Endothelial cell of umbilical vein (primary cell): Measurements from ENCODE around the gene COMMD8. TPM values are rescaled to one million over a fixed set of nuclear protein-coding genes. Genes with fewer than 3 reads are reported as not detected.

ENCODE experiments used
- BruUV-seq: library from RNA; stranded (reverse); fragments of 400-500 nt; replicated peaks from 2 replicates; lab custom pipeline; 2021; lab: Mats Ljungman, UMichigan
- CTCF ChIA-PET: fragments of 300-600, 350-600 bp; sonication (Branson Sonifier 250); formaldehyde crosslinking; loops from one replicate; lab custom pipeline; 2021; ENCODE audit warnings: antibody characterized with exemption, inconsistent platforms; lab: Charles Lee
- POLR2A ChIA-PET: fragments of 300-600, 350-600 bp; sonication (Branson Sonifier 250); formaldehyde crosslinking; loops from one replicate; lab custom pipeline; 2021; ENCODE audit warnings: antibody characterized with exemption, inconsistent platforms; lab: Charles Lee
- DNase-seq: peaks from one replicate; pipeline ENCODE4 v3.0.0-alpha.2; 2011; ENCODE audit warnings: low read depth, low spot score
- FAIRE-seq: peaks from 2 replicates; lab custom pipeline; 2011; peaks lifted over from hg19 to GRCh38; lab: Jason Lieb, UNC
- H2AFZ ChIP-seq: 2 replicates; pipeline ENCODE4 v1.6.0; 2012; ENCODE audit warnings: low read depth, low read length, control low read depth, inconsistent platforms
- H3K27ac ChIP-seq: 2 replicates; pipeline ENCODE4 v1.5.1; 2011; ENCODE audit warnings: low read depth, mild to moderate bottlenecking, control low read depth, low read length, moderate library complexity; ENCODE audit not compliant: insufficient read depth
- H3K27me3 ChIP-seq, 2 experiments: 2 replicates each; pipeline versions ENCODE4 v1.6.0 to v1.6.1; 2011; ENCODE audit warnings: low read length in 2 of 2, mixed read lengths in 1 of 2; ENCODE audit not compliant: control insufficient read depth in 2 of 2, insufficient read depth in 2 of 2
- H3K36me3 ChIP-seq, 2 experiments: 2 replicates in 1 of 2; 3 replicates in 1 of 2; pipeline ENCODE4 v1.5.1; 2011; ENCODE audit warnings: low read length in 2 of 2, mild to moderate bottlenecking in 1 of 2, moderate library complexity in 1 of 2; ENCODE audit not compliant: control insufficient read depth in 2 of 2, insufficient read depth in 2 of 2; ENCODE audit errors: extremely low read depth in 1 of 2
- H3K4me1 ChIP-seq: 3 replicates; pipeline ENCODE4 v1.5.1; 2011; ENCODE audit warnings: mild to moderate bottlenecking, low read length; ENCODE audit not compliant: control insufficient read depth, insufficient read depth; ENCODE audit errors: extremely low read depth
- H3K4me2 ChIP-seq: 2 replicates; pipeline ENCODE4 v1.6.1; 2011; ENCODE audit warnings: low read length, control low read depth, mixed read lengths; ENCODE audit not compliant: insufficient read depth
- H3K4me3 ChIP-seq, 3 experiments: fragments of 200-600 bp in 1 of 3; sonication (generic), shearing (Covaris generic) in 1 of 3; replicated peaks in 1 of 3; 2 replicates each; pipeline ENCODE4 v1.5.1; 2011 to 2016; ENCODE audit warnings: control low read depth in 3 of 3, low read length in 3 of 3, mild to moderate bottlenecking in 2 of 3, inconsistent platforms in 1 of 3, low read depth in 1 of 3, moderate library complexity in 1 of 3; ENCODE audit not compliant: insufficient read depth in 1 of 3
- H3K79me2 ChIP-seq: 2 replicates; pipeline ENCODE4 v1.6.0; 2012; ENCODE audit warnings: low read length, inconsistent platforms; ENCODE audit not compliant: control insufficient read depth, insufficient read depth
- H3K9ac ChIP-seq: replicated peaks from 2 replicates; pipeline ENCODE3; 2011; ENCODE audit warnings: low read length, control low read depth; ENCODE audit not compliant: insufficient read depth; ENCODE audit errors: extremely low read depth
- H3K9me1 ChIP-seq: replicated peaks from 3 replicates; pipeline ENCODE4 v1.6.0; 2011; ENCODE audit warnings: mild to moderate bottlenecking, low read length; ENCODE audit not compliant: control insufficient read depth, insufficient read depth; ENCODE audit errors: extremely low read depth
- H3K9me3 ChIP-seq: replicated peaks from 2 replicates; pipeline ENCODE4 v1.5.1; 2012; ENCODE audit warnings: low read length, inconsistent platforms; ENCODE audit not compliant: control insufficient read depth, insufficient read depth
- H4K20me1 ChIP-seq: replicated peaks from 2 replicates; pipeline ENCODE3; 2011; ENCODE audit warnings: mild to moderate bottlenecking, low read length; ENCODE audit not compliant: control insufficient read depth, insufficient read depth; ENCODE audit errors: extremely low read depth
- EZH2 ChIP-seq: IDR thresholded peaks from 2 replicates; pipeline ENCODE4 v1.6.1; 2012; ENCODE audit warnings: borderline replicate concordance, low read depth, mild to moderate bottlenecking, moderate library complexity, low read length, inconsistent platforms; ENCODE audit not compliant: severe bottlenecking
- FOS ChIP-seq: IDR thresholded peaks from 2 replicates; pipeline ENCODE4 v1.6.1; 2011; ENCODE audit warnings: mild to moderate bottlenecking, low read length, moderate library complexity, borderline replicate concordance; ENCODE audit not compliant: insufficient read depth
- GATA2 ChIP-seq: IDR thresholded peaks from 2 replicates; pipeline ENCODE4 v1.7.0; 2011; ENCODE audit warnings: low read depth, mild to moderate bottlenecking, moderate library complexity, mixed read lengths, low read length; ENCODE audit not compliant: insufficient read length, insufficient read depth
- JUN ChIP-seq: IDR thresholded peaks from 2 replicates; pipeline ENCODE4 v1.6.1; 2011; ENCODE audit warnings: borderline replicate concordance, low read depth; ENCODE audit not compliant: insufficient read length, insufficient read depth
- MYC ChIP-seq: IDR thresholded peaks from one replicate; pipeline ENCODE4 v1.6.1; 2011; ENCODE audit warnings: mild to moderate bottlenecking, low read depth, low read length
- POLR2A ChIP-seq: IDR thresholded peaks from 2 replicates; pipeline ENCODE4 v1.6.1; 2012; ENCODE audit warnings: low read depth, mild to moderate bottlenecking, control low read depth, low read length
- POLR2AphosphoS5 ChIP-seq: IDR thresholded peaks from 2 replicates; pipeline ENCODE4 v1.6.1; 2012; ENCODE audit warnings: low read depth, mild to moderate bottlenecking, control low read depth, low read length, moderate library complexity; ENCODE audit not compliant: insufficient read depth
- dilution Hi-C: fragments of 300-500 bp; cut with MboI; formaldehyde crosslinking; loops from one replicate; pipeline ENCODE4 v1.15.0; 2019; ENCODE audit warnings: low sequenced_read_pairs; ENCODE audit not compliant: extremely low pct_ligation_motif_present
- intact Hi-C: fragments of 100-400 bp; cut with micrococcal nuclease; formaldehyde crosslinking; loops from one replicate; pipeline ENCODE4 v1.10.0; 2022
- polyA plus RNA-seq, 4 experiments: library from polyadenylated mRNA; depleted of rRNA in 3 of 4; stranded (reverse) in 3 of 4; unstranded in 1 of 4; fragments of >200 nt; gene quantifications; 2 replicates each; pipeline versions ENCODE4 v1.2.1 to v1.2.3, GENCODE V29; 2011 to 2012; ENCODE audit warnings: missing spikeins in 1 of 4
- total RNA-seq: library from RNA; stranded (reverse); gene quantifications from 2 replicates; pipeline ENCODE4 v1.2.3, GENCODE V29; 2021
- TF ChIP-seq, protein P1 (sequence below), 2 donors: IDR thresholded peaks; 1 replicate in 1 of 2; 2 replicates in 1 of 2; pipeline ENCODE4 v1.5.1; 2011; ENCODE audit warnings: low read length in 2 of 2, mild to moderate bottlenecking in 2 of 2, moderate library complexity in 2 of 2, control low read depth in 1 of 2, inconsistent platforms in 1 of 2, low read depth in 1 of 2; ENCODE audit not compliant: insufficient read depth in 1 of 2; ENCODE audit errors: extremely low read depth in 1 of 2
- TF ChIP-seq, protein P2 (sequence below): IDR thresholded peaks from 2 replicates; pipeline ENCODE4 v1.6.1; 2011; ENCODE audit not compliant: insufficient read depth, insufficient read length

The COMMD8 gene
- total and polyA plus RNA-seq, 2 donors (not counting 3 experiments of a cell fraction or from before 2014, with no cell fraction given) = 4.9 to 22.3 TPM

DNA sequence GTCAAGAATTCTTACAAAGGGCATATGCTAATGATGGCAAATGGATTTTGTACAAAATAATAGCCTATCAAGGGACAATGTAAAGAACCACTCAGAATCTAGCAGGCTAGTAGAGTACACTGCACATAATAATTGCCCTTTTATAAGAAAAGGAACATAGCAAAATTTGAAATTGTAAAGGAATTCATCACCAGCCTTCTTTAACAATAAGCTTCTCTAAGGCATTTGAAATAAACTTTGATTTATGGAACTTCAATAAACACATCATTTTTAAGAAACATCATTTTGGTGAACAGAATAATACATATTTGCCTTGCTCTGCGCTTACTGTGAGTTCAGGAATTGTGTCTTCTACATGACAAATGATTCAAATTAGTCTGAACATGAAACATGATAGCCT is 11.9 kb upstream of the COMMD8 start:
- dilution Hi-C loops = no loop called here
- ChIA-PET POLR2A (no interaction called here), CTCF (interaction anchor here (1.2 to 1.7 kb wide), 4 partner anchors 9 to 93 kb away, joined by 3 to 6 read pairs (median 3); no protein-coding TSS in a partner anchor)
- BruUV-seq = no TSS peak
- FAIRE-seq (no peak), DNase-seq (no peak)
- H3K9me1 ChIP-seq = no peaks in the 10 kb centered on the region
- no peak overlapping the region for H2AFZ ChIP-seq
- H4K20me1 ChIP-seq = no peaks in the 10 kb centered on the region
- no peaks in the 10 kb centered on the region for H3K9me3 ChIP-seq
- no peaks in the 10 kb centered on the region for H3K27me3 ChIP-seq
- no peaks in the 10 kb centered on the region for H3K79me2 ChIP-seq
- H3K4me1 ChIP-seq = no peaks in the 10 kb centered on the region
- no peak overlapping the region for H3K9ac ChIP-seq
- no peak overlapping the region for H3K27ac ChIP-seq
- no peak overlapping the region for H3K4me2 ChIP-seq
- no peaks in the 10 kb centered on the region for H3K36me3 ChIP-seq
- H3K4me3 ChIP-seq = no peak overlapping the region
- TF ChIP-seq MYC = no peak
- TF ChIP-seq, protein P1, sequence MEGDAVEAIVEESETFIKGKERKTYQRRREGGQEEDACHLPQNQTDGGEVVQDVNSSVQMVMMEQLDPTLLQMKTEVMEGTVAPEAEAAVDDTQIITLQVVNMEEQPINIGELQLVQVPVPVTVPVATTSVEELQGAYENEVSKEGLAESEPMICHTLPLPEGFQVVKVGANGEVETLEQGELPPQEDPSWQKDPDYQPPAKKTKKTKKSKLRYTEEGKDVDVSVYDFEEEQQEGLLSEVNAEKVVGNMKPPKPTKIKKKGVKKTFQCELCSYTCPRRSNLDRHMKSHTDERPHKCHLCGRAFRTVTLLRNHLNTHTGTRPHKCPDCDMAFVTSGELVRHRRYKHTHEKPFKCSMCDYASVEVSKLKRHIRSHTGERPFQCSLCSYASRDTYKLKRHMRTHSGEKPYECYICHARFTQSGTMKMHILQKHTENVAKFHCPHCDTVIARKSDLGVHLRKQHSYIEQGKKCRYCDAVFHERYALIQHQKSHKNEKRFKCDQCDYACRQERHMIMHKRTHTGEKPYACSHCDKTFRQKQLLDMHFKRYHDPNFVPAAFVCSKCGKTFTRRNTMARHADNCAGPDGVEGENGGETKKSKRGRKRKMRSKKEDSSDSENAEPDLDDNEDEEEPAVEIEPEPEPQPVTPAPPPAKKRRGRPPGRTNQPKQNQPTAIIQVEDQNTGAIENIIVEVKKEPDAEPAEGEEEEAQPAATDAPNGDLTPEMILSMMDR (IDR thresholded peaks at IDR 0.05; ENCODE audit: extremely low read depth in 1 of 2, insufficient read depth in 1 of 2, low read depth in 1 of 2, low read length in 2 of 2) = no peak
- TF ChIP-seq GATA2 = no peak
- no peak for TF ChIP-seq EZH2
- TF ChIP-seq, protein P2, sequence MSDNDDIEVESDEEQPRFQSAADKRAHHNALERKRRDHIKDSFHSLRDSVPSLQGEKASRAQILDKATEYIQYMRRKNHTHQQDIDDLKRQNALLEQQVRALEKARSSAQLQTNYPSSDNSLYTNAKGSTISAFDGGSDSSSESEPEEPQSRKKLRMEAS = no peak
- no peak for TF ChIP-seq POLR2AphosphoS5
- no peak for TF ChIP-seq POLR2A
- no peak for TF ChIP-seq JUN
- no peak for TF ChIP-seq FOS
- intact Hi-C loops = no loop called here
